ENCODE results near the gene OR2C3.

- TF ChIP-seq POLR2A (IDR thresholded peaks at IDR 0.05) (no peak), CTCF (IDR thresholded peaks at IDR 0.05) (no peak), POLR2AphosphoS5 (IDR thresholded peaks at IDR 0.05) (no peak)
These were observed 43.1 kb downstream of the OR2C3 start for GRCh38 chr1:247493106-247493505.

Measured in upper lobe of left lung (tissue), 4 donors.